Left colon (tissue), 2 donors: Measurements from ENCODE around the gene MEGF6. TPM values are rescaled to one million over a fixed set of nuclear protein-coding genes. Genes with fewer than 3 reads are reported as not detected.

Experiments used
- ATAC-seq: fragments of 200-7000 bp; cut with Tn5 transposase; one replicate; pipeline ENCODE4 v1.9.1; 2020; ENCODE audit warnings: mild to moderate bottlenecking, moderate library complexity
- DNase-seq, 2 donors: peaks; one replicate each; pipeline ENCODE4 v3.0.0-alpha.2; 2020
- intact Hi-C, 2 donors: fragments of 100-400 bp; cut with DNase I in 1 of 2; cut with micrococcal nuclease in 1 of 2; formaldehyde crosslinking; loops; one replicate each; pipeline versions ENCODE4 v1.11.2 to v1.14.0; 2022; cut with DNase I, micrococcal nuclease
- total RNA-seq, 2 donors: library from RNA; stranded (reverse); fragmentation: NEBNext Ultra II Directional; extraction: Animal tissue kit (Norgen Biotek cat#: 25700); gene quantifications; one replicate each; pipeline ENCODE4 v1.2.1, GENCODE V29; 2021
- donor health status: DM: no; HTN: no; CAD: no.
- donor health status: DM: yes; HTN: yes; CAD: no.

The MEGF6 gene
- total RNA-seq, 2 donors from 2014 or later: 6.3 to 8.2 TPM

DNA sequence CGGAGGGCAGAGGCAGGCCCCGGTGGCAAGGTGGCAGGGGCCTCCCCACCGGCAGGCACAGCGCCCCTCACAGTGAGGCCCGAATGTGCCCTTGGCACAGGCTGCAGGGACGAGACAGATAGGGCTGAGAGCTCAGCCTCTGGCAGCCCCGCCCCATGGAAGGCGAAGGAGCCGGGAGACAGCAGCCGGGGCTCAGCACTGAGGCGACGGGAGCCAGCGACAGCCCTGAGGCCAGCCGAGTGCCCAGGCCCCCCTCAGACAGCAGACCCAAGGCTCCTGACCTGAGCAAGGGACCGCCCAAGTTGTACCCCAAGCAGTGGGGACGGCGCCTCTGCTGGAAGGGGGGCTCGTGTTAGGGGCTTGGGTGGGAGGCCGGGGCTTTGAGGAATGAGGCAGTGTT, 113.8 kb downstream of the MEGF6 start:
- intact Hi-C loops: no loop called here
- DNase-seq (no peak), ATAC-seq (no peak)

GRCh38 chr1:3496916-3497315, 114.4 kb downstream of the MEGF6 start:
- ATAC-seq (no peak), DNase-seq (no peak)
- intact Hi-C loops: no loop called here

GRCh38 chr1:3495776-3496745, 115.2 kb downstream of the MEGF6 start:
- no peak for DNase-seq
- intact Hi-C loops: no loop called here
- ATAC-seq: no peak

DNA sequence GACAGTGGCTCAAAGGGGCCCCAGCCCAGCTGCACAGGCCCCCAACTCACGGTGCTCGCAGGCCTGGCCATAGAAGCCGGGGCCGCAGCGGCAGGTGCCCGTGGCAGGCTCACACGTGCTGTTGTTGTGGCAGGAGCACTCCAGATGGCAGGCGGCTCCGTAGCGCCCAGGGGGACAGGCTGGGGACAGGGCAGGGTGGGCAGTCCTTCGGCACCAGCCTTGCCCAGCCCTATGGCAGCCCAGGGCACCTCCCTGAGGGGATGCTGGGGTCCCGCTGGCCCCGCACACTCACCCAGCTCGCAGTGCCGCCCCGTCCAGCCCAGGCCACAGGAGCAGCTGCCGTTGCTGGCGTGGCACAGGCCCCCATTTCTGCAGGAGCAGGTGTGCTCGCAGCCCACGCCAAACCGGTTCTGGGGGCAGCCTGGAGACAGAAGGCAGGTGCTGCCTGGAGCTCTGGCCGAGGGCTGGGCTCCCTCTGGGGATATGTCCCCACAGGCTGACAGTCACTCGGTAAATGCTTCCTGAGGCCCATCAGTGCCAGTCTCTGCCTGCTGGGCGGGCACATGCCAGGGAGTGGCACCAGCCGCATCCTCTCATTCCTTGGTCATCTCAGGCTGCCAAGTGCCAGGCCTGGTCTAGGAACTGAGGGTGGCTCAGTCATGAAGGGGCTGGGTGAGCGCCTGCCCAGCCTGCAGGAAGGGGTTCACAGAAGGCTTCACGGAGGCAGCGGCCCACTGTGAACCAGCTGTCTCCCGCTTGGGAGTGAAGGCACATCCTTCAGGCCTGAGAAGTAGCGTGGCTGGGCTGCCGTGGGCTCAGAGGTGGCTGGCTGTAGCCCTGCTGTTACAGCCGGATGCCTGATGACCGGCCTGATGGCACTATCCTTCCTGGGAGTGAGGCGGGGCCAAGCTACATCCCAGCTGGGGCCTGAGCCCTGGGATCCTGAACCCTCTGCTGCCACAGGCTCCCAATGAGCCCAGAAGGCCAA, 116.7 kb downstream of the MEGF6 start:
- intact Hi-C loops: loop anchor here in 1 of 2 donors (5.0 kb wide), 1 partner anchor 128 kb away; no protein-coding TSS in a partner anchor
- ATAC-seq (no peak), DNase-seq (no peak)

- intact Hi-C loops: loop anchor here in 1 of 2 donors (5.0 kb wide), 1 partner anchor 130 kb away; no protein-coding TSS in a partner anchor
- ATAC-seq (no peak), DNase-seq (no peak)
Observed at GRCh38 chr1:3492545-3493246, 118.6 kb downstream of the MEGF6 start.

GRCh38 chr1:3491291-3492246, 119.7 kb downstream of the MEGF6 start:
- DNase-seq (peak; percentile 60 to 83), ATAC-seq (peak; percentile 78)
- intact Hi-C loops: loop anchor here in 1 of 2 donors (5.0 kb wide), 1 partner anchor 131 kb away; no protein-coding TSS in a partner anchor

- intact Hi-C loops: loop anchor here in 1 of 2 donors (5.0 kb wide), 1 partner anchor 132 kb away; no protein-coding TSS in a partner anchor
- ATAC-seq (peak; percentile 15), DNase-seq (no peak)
Observed at GRCh38 chr1:3490046-3490745, 121.1 kb downstream of the MEGF6 start.

GRCh38 chr1:3488432-3488831, 122.9 kb downstream of the MEGF6 start:
- intact Hi-C loops: loop anchor here in 1 of 2 donors (5.0 kb wide), 1 partner anchor 129 kb away; no protein-coding TSS in a partner anchor
- ATAC-seq (no peak), DNase-seq (no peak)

GRCh38 chr1:3485016-3485415, 126.3 kb downstream of the MEGF6 start:
- intact Hi-C loops: loop anchor here in 1 of 2 donors (5.0 kb wide), 1 partner anchor 132 kb away; no protein-coding TSS in a partner anchor
- ATAC-seq (no peak), DNase-seq (no peak)

GRCh38 chr1:3483801-3484444, 127.4 kb downstream of the MEGF6 start:
- peak; percentile 42 for ATAC-seq
- intact Hi-C loops: no loop called here
- peak in 1 of 2 donors; percentile 60 for DNase-seq

GRCh38 chr1:3483380-3483779, 127.9 kb downstream of the MEGF6 start:
- DNase-seq (no peak), ATAC-seq (peak; percentile 2)
- intact Hi-C loops: no loop called here

GRCh38 chr1:3482378-3482849, 128.9 kb downstream of the MEGF6 start:
- ATAC-seq: peak; percentile 34
- DNase-seq: peak in 1 of 2 donors; percentile 60
- intact Hi-C loops: no loop called here

DNA sequence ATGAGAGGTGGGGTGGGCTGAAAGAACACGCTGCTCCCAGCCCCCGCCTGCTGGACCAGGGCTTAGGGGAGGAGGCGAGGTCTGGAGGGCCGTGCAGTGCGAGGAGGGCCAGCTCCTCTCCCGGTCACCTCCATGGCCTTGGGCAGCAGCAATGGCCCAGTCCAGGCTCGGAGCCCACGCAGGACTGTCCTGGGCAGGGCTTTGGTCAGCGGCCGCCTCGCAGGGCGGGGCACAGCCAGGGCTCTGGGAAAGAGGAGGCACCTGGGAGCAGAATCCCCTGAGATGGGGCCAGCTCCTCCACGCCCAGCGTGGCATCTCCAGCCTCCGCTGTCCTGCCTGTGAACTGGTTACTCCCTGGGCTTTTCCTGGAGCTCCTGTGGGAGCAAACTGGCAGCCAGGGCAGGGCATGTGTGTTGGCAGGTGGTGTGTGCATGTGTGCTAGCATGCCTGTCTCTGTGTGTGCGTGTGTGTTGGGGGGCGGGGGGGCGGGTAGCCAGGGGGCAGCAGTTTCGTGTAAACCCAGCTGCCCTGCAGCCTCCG, 129.4 kb downstream of the MEGF6 start:
- ATAC-seq: peak; percentile 8
- no peak for DNase-seq
- intact Hi-C loops: no loop called here

DNA sequence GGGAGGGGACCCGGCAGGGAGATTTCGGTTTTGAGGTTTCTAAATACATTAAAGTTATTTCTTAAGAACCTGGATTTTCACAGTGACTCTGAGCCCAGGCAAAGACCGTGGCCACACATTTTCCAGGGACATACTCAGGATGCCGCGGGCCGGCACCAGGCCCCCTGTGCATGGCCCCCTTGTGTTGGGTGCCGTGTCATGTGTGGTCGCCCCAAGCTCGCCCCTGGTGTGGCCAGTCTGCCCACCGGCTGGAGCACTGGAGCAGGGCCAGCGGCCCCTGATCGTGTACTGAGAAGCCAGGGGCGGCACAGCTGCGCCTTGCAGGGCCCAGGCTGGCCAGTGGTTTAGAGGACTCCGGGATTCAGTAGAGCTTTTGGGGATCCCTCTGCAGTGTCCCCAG, 130.3 kb downstream of the MEGF6 start:
- intact Hi-C loops: no loop called here
- ATAC-seq: no peak
- no peak for DNase-seq

DNA sequence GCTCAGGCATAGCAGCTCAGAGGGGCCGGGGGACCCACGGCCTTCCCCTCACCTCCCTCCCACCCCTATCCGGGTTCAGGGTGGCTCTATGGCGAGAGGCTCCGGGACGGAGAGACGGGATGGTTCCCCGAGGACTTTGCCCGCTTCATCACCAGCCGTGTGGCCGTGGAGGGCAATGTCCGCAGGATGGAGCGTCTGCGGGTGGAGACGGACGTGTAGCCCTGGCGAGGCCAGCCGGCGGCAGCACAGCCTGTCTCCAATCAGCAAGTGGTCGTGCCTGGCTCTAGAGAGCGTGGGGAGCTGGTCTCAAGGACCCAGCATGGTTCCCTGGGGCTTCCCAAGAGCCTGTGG, 131.0 kb downstream of the MEGF6 start:
- intact Hi-C loops: no loop called here

More for the DNA sequence above, 131.0 kb downstream of the MEGF6 start:
- peak in 1 of 2 donors; percentile 58 for DNase-seq
- ATAC-seq: peak; percentile 74
